Ramos (cell line): Measurements from ENCODE around the gene CRABP1.

Source experiments
- in situ Hi-C: fragments of 300-500 bp; cut with MboI; formaldehyde crosslinking; loops from one replicate; pipeline ENCODE4 v1.14.3; 2022; ENCODE audit warnings: low sequenced_read_pairs; ENCODE audit not compliant: unreplicated experiment

The CRABP1 gene

GRCh38 chr15:78396976-78397375 is 56.8 kb downstream of the CRABP1 start:
- in situ Hi-C loops: no loop called here

DNA sequence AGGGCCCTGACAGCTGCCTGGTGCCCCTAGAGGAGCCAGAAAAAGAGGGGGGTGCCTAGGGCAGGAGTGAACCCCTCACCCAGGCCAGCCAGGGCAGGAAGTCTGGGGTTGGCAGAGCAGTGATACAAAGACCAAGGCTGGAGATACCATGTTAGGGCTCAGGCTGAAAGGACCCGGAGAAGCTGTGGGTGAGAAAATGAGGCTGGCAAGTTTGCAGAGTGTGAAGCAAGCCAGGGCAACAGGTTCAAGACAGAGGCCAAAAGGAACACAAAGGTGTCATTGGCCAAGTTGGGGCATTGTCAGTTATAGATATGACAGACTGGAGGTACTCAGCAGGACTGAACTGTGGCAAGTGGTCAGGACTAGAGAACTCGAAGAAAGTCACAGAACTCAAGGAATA is 57.2 kb downstream of the CRABP1 start:
- in situ Hi-C loops: no loop called here
